Stimulated activated CD4-positive, alpha-beta T cell treated with anti-CD3 and anti-CD28 coated beads, Interleukin-2, amount 100 ng/mL, for 48 hours (primary cell): Measurements from ENCODE around the gene TRAF3IP1.
"Not testable (repeated sequence)": the region's sequence is repeated elsewhere in the genome, so short reads cannot be mapped to it uniquely, and the experiment has no call there.

ENCODE experiments used
- DNase-seq, 2 donors: peaks; one replicate each; pipeline ENCODE4 v3.0.0-alpha.2; 2020

The TRAF3IP1 gene

GRCh38 chr2:238313289-238313990 is 6.9 kb upstream of the TRAF3IP1 start:
- DNase-seq, result no peak

- DNase-seq, result no peak
Measured at GRCh38 chr2:238313991-238314350, 6.3 kb upstream of the TRAF3IP1 start.

- no peak for DNase-seq
Measured at GRCh38 chr2:238314576-238314975, 5.7 kb upstream of the TRAF3IP1 start.

DNA sequence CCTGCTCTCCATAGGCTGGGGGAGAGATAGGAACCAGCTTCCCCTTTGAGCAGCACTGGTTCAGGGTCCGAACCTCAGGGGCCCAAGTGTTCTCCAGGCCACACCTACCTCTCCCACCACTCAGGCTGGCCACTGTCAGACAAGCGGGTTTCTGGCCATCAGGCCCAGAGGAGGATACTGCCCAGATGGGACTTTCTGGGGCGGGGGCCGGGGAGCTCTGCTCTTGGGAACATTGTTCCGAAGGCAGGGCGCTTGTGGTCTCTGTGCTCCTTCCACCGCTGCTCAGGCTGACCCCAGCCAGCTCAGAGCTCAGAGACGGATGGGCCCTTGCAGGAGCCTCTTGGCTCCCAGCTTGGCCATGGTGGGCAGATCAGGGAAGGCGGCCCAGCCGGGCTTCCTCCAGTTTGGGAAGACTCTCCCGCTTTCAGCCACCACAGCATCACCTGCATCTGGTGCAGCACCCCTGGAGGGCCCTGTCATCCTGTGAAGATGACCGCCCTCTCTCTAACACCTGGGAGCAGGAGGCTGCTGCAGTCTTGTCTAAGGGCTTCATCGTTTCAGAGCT is 5.2 kb upstream of the TRAF3IP1 start:
- no peak for DNase-seq

- peak in 1 of 2 donors; percentile 3 for DNase-seq
Measured at GRCh38 chr2:238320648-238321281, 447 bp downstream of the TRAF3IP1 start.

- no peak for DNase-seq
Measured at GRCh38 chr2:238321467-238321866, 1.1 kb downstream of the TRAF3IP1 start.

GRCh38 chr2:238322001-238322411 is 1.7 kb downstream of the TRAF3IP1 start:
- no peak for DNase-seq

GRCh38 chr2:238324248-238324647 is 3.9 kb downstream of the TRAF3IP1 start:
- not testable (repeated sequence) for DNase-seq

GRCh38 chr2:238325694-238326093 is 5.4 kb downstream of the TRAF3IP1 start:
- no peak for DNase-seq

- DNase-seq, result no peak
Measured at GRCh38 chr2:238326801-238327365, 6.6 kb downstream of the TRAF3IP1 start.

DNA sequence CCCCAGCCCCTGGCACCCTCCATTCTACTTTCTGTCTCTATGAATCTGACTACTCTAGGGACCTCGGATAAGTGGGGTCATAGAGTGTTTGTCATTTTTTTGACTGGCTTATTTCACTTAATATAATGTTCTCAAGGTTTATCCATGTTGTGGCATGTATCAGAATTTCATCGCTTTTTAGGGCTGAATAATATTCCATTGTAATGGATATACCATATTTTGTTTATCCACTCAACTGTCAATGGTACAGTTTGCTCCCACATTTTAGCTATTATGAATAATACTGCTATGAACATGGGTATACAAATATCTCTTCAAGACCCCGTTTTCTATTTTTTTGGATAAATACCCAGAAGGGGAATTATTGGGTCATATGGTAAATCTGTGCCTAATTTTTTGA is 7.4 kb downstream of the TRAF3IP1 start:
- no peak for DNase-seq

DNA sequence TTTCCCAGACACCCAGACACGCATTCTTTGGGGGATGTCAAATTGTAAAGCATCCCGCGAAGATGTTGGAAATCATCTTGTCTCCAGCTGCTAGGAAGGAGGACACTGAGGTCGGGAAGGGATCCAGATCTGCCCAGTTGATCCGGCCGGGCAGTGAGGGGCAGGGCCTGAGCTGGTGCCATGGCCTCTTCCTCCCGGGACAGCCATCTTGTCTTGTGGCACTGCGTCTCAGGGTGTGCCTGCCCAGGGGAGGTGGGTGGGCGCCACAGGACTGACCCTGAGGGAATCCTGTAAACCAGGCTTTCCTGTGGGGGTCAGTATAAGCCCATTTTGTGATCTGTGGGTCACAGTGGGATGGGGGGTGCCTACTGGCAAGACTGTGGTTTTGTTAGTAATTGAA is 10.1 kb downstream of the TRAF3IP1 start:
- no peak for DNase-seq

GRCh38 chr2:238331916-238332315 is 11.6 kb downstream of the TRAF3IP1 start:
- no peak for DNase-seq

- DNase-seq, result no peak
Measured at GRCh38 chr2:238334885-238335284, 14.6 kb downstream of the TRAF3IP1 start.

DNA sequence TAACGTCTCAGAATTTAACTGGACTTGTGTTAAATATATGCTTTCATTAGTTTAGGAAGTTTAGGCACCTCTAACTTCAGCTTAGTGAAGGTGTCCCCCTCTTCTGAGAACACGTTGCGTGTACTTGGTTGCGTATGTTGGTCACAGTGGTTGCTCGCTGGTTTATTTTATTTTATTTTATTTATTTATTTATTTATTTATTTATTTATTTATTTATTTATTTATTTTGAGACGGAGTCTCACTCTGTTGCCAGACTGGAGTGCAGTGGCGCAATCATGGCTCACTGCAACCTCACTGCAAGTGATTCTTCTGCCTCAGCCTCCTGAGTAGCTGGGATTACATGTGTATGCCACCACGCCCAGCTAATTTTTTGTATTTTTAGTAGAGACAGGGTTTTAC is 15.3 kb downstream of the TRAF3IP1 start:
- not testable (repeated sequence) for DNase-seq

- no peak for DNase-seq
Measured at GRCh38 chr2:238336151-238336550, 15.8 kb downstream of the TRAF3IP1 start.

GRCh38 chr2:238336793-238337444 is 16.6 kb downstream of the TRAF3IP1 start:
- DNase-seq, result no peak

- no peak for DNase-seq
Measured at GRCh38 chr2:238337846-238338245, 17.5 kb downstream of the TRAF3IP1 start.

- DNase-seq, result no peak
Measured at GRCh38 chr2:238338710-238339394, 18.5 kb downstream of the TRAF3IP1 start.

DNA sequence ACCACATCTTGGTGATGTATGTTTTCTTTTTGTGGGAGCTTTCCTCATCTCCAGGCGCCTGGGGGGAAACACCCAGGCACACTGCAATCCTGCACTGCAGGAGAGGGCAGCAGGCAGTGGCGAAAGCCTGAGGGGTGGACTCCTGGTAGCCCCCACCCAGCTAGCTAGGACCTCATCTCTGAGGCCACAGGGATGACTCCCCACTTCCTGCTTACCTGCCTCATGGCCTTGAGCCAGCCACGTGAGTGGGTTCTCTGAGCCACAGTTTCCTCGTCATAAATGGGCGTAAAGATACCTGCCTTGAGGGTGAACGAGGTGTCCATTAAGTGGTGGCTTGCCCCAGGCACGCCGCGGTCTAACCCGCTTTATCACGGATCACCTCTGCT is 19.1 kb downstream of the TRAF3IP1 start:
- no peak for DNase-seq

DNA sequence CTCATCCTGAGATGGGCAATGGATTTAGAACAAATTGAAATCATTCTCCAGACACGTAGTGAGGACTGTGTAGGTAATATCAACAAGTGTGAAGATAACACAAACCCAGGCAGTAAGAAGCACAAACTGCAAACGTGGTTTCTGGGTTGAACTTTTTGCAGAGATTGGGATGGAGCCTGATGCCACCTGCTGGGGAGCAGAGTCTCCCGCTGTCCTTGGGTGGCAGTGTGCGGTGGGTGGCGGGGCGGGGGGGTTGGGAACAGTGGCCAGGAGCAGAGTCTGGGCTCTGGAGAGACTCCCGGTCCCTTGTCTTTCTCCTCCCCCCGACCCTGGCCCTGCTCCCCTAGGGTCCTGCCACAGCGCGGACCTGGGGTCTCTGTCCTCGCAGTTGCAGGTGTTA is 19.5 kb downstream of the TRAF3IP1 start:
- no peak for DNase-seq

GRCh38 chr2:238341536-238341935 is 21.2 kb downstream of the TRAF3IP1 start:
- no peak for DNase-seq

DNA sequence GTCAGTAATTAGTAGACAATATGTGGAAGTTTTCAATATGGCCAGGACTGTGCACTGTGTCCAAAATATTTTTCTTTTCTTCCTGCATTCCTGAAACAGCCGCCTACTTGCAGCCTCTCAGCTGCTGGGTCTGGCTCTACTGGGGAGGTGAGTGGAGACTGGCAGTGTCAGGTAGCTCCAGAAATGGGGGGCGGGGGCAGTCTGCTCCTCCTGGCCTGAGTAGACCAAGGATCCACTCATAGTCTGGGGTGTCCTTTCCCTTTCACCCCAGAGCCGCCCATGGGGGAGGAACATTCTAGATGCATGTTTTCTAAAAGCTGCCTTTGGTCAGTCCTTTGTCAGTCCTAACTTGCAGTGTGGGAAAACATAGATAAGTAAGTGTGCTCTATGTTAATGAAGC is 23.7 kb downstream of the TRAF3IP1 start:
- no peak for DNase-seq
